HG03095 (cell line): ENCODE measurements around the gene TIMP3.
"Not testable (repeated sequence)": the region's sequence is repeated elsewhere in the genome, so short reads cannot be mapped to it uniquely, and the experiment has no call there.

ENCODE experiments used
- ATAC-seq: cut with Tn5 transposase; IDR thresholded peaks from one replicate; pipeline ENCODE4 v1.9.1; 2021; ENCODE audit warnings: moderate library complexity; ENCODE audit not compliant: unreplicated experiment

TIMP3 gene

DNA sequence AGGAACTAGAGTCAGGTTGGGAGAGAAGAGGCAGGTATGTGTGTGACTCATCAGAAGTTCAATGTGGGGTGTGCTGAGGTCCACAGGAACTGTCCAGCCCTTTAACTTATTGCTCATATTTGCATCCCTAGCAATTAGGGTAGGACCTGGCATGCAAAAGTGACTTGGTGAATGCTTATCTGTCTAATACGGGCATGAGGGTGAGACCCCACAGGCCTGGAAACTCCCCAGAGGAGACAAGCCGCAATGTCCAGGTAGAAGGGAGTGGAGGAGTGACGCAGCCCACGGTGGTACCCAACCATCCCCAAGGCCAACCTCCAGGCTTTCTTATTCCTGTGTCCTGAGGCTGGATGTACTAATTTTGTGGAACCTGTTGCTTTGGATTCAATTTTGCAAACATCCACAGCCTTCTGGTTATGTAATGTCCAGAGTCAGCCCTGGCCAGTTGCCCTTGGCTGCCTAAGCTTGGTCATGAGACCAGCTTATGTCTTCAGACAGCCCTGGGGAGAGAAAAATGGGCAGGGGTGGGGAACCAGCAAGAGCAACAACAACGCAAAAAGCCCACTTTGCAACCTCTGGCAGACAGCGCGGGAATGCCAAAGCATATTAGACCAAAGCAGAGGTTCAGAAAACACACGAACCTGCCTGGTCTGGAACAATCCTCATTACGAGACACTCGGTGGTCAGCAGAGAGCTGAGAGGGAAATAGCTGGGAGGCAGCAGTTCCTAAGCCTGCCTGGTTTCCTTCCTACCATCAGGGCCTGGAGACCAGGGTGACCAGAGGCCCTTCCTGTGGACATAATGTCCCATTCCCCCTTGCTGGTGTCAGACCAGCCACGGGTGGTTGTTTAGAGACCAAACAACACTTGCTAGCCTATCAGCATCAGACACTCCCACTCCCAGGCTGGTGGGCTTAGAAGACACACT is 49.3 kb downstream of the TIMP3 start:
- ATAC-seq, result no peak

DNA sequence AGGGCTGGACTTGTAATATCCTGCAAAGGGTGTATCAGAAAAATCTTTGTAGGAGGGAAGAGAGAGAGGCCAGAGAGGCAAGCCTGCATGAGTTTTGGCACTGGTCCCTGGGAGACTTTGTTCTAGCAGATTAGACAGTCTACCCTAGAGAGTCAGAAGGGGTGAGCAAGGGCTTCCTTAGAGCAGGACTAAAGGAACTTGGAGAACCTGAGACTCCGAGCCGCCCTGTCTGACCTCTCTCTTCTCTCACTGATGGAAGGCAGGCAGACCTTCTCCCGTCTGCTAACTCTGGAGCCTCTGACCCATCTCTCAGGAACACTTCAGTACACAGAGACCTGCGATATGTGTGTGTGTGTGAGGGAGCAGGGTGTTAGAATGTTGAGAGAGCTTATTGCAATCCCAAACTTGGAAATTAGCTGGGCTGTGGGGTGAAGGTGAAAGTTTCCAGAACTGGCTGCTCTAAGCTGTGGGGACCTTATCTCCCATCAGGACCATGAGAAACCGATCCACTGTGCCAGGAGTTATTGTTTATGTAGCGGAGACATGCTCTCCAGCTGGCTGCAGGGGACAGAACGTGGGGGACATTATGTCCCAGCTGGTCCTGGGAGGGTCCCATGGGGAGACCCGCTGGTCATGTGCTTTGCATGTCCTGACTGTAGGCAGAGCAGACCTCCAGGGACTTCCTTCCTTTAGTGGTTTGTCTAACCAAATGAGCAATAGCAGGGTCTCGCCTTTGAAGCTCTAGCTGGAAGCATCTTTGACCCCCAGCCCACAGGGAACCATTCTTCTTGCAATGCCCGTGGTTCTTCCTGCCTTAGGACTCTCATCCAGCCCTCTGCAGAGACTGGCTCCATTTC is 51.1 kb downstream of the TIMP3 start:
- no peak for ATAC-seq

DNA sequence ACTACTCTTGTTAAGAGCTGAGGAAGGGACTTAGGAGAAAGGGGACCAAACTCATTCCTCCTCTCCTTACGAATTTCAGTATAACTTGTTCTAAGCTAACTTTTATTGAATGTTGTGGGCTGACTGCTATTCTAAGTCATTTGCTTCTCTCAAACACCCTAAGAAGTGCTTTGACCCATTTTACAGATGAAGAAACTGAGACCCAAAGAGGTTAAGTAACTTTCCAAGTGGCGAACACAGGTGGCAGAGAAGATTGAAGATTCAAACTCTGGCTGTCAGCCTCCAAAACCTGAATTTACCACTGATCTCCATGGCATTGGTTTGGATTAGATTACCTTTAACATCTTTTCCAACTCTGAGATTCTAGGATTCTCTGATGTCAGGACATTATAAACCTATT is 52.2 kb downstream of the TIMP3 start:
- no peak for ATAC-seq

DNA sequence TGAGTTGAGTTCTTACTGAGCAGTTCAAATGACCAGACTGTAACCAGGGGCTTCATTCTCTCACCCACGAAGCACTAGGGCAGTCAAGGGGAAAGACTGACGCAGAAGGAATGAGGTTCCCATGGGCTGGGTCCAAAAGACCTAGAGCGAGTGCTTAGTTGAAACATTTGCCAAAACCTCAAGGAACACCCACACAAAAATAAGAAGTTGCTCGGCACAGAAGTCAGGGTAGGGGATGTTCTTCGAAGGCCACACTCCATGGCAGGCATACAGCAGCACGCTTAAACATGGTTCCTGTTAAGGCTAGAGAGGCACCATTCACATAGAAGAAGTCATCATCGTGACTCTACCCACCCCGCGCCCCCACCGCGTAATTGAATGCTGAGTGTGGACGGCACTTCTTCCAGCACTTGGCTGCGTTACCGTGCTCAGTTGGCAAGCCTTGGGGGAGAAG is 52.9 kb downstream of the TIMP3 start:
- ATAC-seq, result no peak

DNA sequence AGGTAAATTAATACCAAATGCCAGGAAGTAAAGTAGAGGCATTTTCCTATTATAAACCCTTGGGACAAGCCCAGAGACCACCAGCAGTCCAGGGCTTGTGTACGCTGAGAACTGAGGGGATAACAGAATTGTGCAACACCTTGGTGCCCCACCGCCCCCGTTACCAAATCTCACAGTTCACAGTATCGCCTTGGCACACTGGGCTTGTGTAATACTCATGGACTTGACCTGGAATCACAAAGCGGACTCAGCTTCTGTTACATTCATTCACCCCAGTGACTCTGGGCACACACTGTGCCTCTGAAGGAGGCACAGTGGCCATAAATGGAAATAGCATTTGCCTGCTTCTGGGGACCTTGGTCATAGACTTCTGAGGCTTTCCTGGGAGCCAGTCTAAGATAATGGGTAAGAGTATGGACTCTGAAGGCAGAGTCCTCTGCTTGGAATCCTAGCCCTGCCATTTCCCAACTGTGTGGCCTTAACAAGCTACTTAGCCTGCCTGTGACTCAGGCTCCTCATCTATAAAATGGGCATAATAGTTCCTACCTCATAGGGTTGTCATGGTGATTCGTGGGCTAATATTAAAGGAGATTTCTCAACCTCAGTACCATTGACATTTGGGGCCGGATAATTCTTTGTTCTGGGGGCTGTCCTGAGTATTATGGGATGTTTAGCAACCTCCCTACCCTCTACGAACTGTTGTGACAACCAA is 53.7 kb downstream of the TIMP3 start:
- ATAC-seq, result no peak

DNA sequence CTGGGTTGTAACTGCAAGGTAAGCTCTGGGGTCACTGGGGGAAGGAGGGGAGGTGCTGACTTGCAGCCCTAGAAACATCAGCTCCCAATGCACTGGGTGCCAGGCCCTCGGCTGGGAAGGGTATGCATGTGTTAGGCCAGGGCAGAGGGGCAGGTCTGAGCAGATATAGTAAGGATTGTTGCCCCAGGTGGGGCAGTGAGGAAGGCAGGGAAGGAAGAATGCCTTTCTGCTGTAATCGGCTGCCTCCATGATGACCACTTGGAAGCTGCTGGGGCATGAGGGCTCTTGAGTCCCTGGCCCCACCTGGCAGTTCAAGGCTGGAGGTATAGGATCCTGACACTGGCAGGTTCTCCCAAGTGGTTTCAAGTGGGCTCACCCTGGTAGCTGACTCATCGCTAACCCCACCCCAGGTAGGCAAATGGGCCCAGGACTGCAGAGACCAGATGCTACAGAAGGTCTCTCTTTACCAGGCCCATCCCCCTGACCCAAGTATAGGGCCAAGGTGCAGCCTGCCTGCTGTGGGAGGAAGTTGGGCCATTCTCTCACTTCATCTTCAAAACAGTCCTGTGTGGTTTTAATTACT is 56.7 kb downstream of the TIMP3 start:
- ATAC-seq, result no peak

DNA sequence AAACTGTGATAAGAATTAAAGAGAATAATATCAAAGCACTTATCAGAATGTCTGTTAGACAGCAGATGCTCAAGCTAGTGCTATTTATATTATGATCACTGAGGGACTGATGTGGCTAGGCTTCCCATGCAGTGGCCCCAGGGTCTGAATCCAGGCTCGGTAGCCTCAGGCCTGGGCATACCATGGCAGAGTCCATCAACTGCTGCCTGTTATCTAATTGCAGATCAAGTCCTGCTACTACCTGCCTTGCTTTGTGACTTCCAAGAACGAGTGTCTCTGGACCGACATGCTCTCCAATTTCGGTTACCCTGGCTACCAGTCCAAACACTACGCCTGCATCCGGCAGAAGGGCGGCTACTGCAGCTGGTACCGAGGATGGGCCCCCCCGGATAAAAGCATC is 57.5 kb downstream of the TIMP3 start:
- no peak for ATAC-seq

DNA sequence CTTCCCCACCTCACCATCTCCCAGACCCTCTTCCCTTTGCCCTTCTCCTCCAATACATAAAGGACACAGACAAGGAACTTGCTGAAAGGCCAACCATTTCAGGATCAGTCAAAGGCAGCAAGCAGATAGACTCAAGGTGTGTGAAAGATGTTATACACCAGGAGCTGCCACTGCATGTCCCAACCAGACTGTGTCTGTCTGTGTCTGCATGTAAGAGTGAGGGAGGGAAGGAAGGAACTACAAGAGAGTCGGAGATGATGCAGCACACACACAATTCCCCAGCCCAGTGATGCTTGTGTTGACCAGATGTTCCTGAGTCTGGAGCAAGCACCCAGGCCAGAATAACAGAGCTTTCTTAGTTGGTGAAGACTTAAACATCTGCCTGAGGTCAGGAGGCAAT is 58.2 kb downstream of the TIMP3 start:
- no peak for ATAC-seq

DNA sequence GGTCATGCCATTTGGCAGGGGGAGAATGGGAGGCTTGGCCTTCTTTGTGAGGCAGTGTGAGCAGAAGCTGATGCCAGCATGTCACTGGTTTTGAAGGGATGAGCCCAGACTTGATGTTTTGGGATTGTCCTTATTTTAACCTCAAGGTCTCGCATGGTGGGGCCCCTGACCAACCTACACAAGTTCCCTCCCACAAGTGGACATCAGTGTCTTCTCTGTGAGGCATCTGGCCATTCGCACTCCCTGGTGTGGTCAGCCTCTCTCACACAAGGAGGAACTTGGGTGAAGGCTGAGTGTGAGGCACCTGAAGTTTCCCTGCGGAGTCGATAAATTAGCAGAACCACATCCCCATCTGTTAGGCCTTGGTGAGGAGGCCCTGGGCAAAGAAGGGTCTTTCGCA is 59.8 kb downstream of the TIMP3 start:
- no peak for ATAC-seq

DNA sequence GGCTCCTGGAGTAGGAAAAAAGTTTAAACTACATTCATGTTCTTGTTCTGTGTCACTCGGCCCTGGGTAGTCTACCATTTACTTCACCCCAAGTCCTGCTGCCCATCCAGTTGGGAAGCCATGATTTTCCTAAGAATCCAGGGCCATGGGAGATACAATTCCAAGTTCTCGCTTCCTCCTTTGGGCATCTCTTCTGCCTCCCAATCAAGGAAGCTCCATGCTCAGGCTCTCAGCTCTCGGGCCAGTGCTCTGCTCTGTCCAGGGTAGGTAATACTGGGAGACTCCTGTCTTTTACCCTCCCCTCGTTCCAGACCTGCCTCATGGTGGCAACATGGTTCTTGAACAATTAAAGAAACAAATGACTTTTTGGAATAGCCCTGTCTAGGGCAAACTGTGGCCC is 60.6 kb downstream of the TIMP3 start:
- ATAC-seq, result no peak

DNA sequence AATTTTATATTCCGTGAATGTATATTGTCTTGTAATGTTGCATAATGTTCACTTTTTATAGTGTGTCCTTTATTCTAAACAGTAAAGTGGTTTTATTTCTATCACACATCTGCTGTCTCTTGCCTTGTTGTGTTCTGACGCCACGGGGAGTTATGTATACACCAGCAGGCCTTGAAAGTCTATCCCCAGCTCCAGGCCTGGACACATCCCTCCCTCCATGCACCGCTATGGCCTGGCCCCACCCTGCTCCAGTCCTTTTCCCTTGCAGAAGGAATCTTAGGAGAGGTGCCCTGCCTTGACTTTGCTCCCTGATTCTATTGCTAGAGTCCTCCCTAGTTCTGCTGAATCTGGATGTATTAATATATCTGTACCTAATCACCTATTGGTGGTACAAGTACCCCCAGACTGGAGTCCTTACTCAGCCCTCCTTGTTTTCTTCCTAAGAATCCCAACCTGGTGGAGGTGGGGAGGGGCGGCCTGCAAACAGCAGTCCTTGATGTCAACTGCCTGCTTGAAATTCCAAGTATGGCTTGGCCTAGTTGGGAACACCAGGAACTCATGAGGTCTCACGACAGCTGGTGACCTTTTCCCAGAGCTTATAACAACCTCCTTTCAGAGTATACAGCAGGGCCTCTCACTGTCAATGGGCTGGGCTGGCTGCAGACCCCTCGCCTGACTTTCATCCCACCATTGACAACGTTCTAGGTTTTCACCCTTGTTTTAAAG is 61.6 kb downstream of the TIMP3 start:
- no peak for ATAC-seq

DNA sequence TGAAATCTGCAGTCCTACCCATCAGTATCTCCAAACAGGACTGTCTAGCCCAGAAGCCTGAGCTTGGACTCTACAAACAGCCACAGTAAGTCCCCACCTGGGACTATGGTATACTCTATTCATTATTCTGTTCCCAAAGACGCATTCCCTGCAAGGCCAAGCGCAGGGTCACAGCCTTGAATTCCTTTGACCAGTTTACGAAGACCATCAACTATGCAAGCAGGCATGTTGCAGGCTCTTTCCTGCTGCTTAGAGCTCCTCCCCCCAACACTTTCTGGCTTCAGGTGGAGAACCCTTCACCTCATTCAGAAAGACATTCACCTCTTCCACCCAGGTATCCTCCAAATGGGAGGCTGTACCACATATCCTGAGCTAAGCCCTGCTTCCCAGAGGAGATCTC is 62.5 kb downstream of the TIMP3 start:
- no peak for ATAC-seq

DNA sequence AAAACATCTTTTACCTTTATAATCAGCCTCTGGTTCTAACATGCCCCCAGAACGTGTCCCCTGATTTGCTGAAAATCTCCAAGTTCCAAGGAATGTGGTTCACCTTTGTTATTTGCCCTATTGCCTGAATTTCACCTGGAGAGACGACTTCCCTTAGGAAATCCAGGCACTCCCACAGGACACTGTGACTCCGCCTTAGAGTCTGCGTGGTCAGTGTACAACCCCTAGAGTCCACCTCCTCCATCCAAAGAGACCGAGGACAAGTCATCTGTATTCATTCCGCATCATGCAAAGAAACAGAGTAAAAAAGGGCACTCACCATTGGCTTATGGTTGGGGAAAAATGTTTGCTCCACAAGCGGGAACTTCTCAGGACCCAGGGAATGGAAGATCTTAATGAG is 63.1 kb downstream of the TIMP3 start:
- ATAC-seq, result no peak

DNA sequence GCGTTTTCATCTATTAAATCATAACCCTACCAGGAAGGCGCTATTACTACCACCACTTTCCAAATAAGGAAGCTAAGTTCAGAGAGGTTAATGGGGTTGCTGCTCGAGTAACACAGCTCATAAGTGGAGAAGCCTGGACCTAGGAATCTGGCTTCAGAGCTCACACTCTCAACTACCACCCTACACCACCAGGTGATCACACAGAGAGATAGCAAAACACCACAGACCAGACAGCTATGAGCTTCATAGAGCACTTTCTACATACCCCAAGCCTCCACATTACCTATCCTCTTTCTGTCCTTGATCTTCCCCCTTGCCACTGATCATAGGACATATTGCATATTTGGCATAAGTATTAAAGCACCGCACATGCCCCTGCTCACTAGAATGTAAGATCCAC is 65.4 kb downstream of the TIMP3 start:
- no peak for ATAC-seq

DNA sequence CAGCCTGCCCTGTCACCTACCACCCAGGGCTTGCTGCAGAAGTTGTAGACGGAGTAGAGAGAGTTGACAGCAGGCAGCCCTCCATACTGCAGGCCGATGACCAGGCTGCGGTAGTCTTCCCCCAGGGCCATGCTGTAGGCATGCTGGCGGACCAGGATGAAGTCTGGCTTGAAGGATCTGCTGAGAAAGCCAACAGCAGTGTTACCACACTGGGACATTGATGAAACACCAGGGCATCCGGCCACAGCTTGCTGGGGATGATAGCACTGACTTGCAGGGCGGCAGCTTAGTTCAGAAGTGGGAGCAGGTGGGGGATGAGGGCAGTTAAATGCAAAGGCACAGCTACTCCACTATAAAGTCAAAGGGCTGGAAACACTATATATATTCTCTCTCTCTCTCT is 67.4 kb downstream of the TIMP3 start:
- no peak for ATAC-seq

DNA sequence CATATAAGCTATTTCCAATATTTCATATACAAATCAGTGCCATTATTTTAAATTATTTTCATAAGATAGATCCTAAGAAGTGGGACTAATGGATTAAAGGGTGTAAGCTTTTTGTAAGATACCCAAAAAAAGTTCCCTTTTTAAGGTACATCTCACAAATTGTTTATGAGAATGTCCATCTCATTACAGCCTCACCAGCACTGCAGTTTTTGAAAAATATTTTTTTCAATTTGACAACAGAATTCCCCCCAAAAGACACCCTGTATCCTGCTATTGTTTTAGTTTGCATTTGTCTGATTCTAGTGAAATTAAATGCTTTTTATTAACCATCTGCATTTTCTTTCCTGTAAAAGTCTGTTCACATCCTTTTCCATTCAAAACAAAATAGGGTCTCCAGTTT is 69.0 kb downstream of the TIMP3 start:
- no peak for ATAC-seq

DNA sequence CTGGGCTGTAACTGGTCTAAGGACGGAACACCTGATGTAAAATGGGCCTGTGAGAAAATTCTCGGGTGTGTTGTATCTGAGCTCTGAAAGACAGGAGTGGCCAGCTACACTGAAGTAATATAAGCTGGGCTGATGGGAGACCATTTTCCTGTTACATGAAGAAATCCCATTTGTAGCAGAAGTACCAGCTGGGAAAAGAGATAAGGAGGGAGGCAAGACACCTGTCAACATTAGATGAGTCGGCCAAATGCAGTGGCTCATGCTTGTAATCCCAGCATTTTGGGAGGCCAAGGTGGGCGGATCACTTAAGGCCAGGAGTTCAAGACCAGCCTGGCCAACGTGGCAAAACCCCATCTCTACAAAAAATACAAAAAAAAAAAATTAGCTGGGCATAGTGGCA is 72.1 kb downstream of the TIMP3 start:
- ATAC-seq, result not testable (repeated sequence)

DNA sequence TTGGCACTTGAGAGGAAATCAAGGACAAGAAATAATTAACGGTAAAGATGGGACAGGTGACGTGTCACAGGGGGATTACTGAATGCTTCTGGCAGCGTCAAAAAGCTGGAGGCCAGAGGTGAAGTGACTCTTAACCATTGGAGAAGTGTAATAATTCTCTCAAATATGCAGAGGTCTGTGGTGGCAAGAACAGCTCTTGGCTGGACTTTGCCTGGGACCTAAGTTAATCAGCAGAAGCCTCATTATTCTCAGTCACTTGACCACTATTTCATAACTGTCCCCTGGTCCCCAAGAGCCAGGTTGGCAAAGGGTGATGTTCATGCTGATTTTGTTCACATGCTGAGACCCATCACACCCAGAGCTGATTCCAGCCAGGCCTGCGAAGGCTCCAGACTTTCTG is 72.9 kb downstream of the TIMP3 start:
- no peak for ATAC-seq

DNA sequence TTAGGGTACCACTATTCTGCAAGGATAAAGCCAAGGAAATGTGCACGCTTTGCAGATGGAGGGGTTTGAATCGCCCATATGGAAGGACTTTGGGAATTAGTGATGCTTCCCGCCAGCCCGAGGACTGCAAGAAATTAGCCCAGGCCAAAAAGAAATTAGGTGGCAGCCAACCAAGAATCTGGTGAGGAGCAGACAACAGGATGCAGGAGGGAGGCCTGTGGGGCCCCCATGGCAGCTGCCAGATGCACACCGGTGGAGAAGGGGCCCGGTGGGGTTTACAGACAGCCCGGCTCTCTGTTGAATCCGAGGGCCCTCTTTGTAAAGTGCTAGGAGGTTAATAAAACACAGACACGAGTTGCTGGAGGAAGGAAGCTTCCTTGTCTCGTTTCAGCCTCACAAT is 73.5 kb downstream of the TIMP3 start:
- no peak for ATAC-seq

DNA sequence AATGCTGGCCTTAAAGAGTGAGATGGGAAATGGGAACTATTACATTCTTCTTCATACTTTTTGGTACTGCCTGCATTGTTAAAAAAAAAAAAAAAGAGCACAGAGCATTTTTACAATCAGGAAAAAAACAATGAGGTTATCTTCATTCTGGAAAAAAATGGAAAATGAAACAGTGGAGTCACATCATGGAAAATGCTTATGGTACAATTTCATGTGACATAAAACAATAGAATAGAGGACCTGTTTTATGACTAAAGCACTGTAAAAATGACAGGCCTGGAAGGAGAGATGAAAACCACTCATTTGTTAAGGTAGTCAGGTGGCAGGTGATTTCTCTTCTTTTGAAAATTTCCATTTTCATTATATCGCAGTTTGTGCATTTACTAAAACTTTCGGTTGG is 75.0 kb downstream of the TIMP3 start:
- ATAC-seq, result no peak
